ENCODE results near the gene SCGB3A2.
A peak's percentile ranks its signal among the peaks of the same experiment; 100 is the strongest.

SCGB3A2 gene

DNA sequence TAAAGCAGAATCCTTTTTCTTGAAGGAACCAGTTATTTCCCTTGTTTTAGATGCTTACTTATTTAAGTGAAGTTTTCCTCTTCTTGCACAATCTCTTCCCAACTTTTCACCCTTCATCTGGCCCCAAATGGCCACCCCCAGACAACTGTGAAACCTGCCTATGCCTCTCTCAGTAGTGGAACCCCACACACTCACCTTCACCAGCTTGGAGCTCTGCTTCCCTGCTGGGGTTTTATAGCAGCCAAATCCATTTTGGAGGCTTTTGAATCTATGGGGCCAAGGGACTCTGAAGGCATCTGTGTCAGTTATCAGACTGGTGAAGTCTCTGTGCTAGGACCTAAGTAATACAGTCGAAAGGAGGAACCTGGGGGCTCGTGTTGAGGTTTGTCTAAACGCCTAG lies 24.2 kb upstream of the SCGB3A2 start:
- TF ChIP-seq, protein P1, sequence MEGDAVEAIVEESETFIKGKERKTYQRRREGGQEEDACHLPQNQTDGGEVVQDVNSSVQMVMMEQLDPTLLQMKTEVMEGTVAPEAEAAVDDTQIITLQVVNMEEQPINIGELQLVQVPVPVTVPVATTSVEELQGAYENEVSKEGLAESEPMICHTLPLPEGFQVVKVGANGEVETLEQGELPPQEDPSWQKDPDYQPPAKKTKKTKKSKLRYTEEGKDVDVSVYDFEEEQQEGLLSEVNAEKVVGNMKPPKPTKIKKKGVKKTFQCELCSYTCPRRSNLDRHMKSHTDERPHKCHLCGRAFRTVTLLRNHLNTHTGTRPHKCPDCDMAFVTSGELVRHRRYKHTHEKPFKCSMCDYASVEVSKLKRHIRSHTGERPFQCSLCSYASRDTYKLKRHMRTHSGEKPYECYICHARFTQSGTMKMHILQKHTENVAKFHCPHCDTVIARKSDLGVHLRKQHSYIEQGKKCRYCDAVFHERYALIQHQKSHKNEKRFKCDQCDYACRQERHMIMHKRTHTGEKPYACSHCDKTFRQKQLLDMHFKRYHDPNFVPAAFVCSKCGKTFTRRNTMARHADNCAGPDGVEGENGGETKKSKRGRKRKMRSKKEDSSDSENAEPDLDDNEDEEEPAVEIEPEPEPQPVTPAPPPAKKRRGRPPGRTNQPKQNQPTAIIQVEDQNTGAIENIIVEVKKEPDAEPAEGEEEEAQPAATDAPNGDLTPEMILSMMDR (conservative IDR thresholded peaks at IDR 0.05; ENCODE audit: control insufficient read depth, insufficient read depth, low read depth, low read length): no peak
- H3K4me3 ChIP-seq (ENCODE audit: control insufficient read depth, low read depth, low read length): no peak overlapping the region
- no peak for DNase-seq (ENCODE audit: low read depth)

DNA sequence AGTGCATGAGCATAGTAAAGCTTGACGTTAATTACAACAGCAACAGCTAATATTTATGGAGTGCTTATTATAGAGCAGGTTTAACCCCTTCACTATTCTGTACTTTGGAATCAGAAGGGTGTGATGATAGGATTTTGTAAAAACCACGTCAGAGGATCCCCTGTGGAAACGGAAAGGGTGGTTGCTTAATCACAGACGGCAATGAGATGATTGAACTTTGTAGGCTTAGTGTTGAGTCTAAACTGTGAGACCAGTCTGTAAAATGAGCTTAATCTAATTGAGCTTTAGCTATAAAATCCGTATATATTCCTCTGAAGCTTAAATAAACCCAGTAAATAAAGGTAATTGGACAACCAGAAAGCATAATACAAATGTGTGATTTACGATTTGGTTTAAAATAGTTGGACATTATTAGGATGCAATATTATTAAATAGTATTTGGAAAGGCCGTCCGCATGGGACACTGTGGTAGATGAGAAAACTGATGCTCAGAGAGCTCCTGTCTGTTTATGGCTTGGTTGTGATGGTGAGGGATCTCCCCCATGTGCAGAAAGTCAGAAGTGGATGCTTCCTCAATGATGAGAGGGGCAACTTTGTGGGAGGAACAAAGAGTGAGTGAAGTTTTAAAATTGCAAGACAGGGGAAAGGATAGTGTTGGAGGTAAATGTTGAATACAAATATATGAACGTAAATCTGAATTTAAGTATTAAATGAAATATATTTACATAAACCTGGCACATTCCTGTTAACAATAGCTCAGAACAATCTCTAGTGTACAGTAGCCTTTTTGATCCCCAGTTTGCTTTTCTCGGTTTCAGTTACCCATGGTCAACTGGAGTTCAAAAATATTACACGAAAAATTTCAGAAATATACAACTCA lies 23.4 kb upstream of the SCGB3A2 start:
- DNase-seq (ENCODE audit: low read depth): no peak
- TF ChIP-seq, protein P1 (conservative IDR thresholded peaks at IDR 0.05; ENCODE audit: control insufficient read depth, insufficient read depth, low read depth, low read length): no peak

DNA sequence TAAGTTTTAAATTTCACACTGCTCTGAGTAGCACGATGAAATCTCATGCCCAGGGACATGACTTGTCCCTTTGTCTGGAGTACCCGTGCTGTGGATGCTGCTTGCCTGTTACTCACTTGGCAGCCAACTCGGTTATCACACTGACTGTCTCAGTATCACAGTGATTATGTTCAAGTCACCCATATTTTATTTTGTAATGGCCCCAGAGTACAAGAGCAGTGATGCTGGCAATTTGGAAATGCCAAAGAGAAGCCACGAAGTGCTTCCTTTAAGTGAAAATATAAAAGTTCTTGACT lies 22.8 kb upstream of the SCGB3A2 start:
- TF ChIP-seq, protein P1 (conservative IDR thresholded peaks at IDR 0.05; ENCODE audit: control insufficient read depth, insufficient read depth, low read depth, low read length): no peak
- H3K4me3 ChIP-seq (ENCODE audit: control insufficient read depth, low read depth, low read length): no peak overlapping the region
- DNase-seq (ENCODE audit: low read depth): no peak

More for the DNA sequence above, 23.4 kb upstream of the SCGB3A2 start:
- no peak overlapping the region for H3K4me3 ChIP-seq (ENCODE audit: control insufficient read depth, low read depth, low read length)

- no peak overlapping the region for H3K4me3 ChIP-seq (ENCODE audit: control insufficient read depth, low read depth, low read length)
- no peak for DNase-seq (ENCODE audit: low read depth)
- TF ChIP-seq, protein P1 (conservative IDR thresholded peaks at IDR 0.05; ENCODE audit: control insufficient read depth, insufficient read depth, low read depth, low read length): no peak
These were observed 21.7 kb upstream of the SCGB3A2 start for GRCh38 chr5:147856801-147857200.

GRCh38 chr5:147857302-147858129 lies 21.0 kb upstream of the SCGB3A2 start:
- DNase-seq (ENCODE audit: low read depth): peak; percentile 61
- no peak overlapping the region for H3K4me3 ChIP-seq (ENCODE audit: control insufficient read depth, low read depth, low read length)
- TF ChIP-seq, protein P1 (conservative IDR thresholded peaks at IDR 0.05; ENCODE audit: control insufficient read depth, insufficient read depth, low read depth, low read length): peak; percentile 89

GRCh38 chr5:147858565-147858964 lies 19.9 kb upstream of the SCGB3A2 start:
- DNase-seq (ENCODE audit: low read depth): no peak
- no peak overlapping the region for H3K4me3 ChIP-seq (ENCODE audit: control insufficient read depth, low read depth, low read length)
- TF ChIP-seq, protein P1 (conservative IDR thresholded peaks at IDR 0.05; ENCODE audit: control insufficient read depth, insufficient read depth, low read depth, low read length): no peak
